HepG2 (cell line): ENCODE results near the gene EMC9. TPM values are rescaled to one million over a fixed set of nuclear protein-coding genes. Genes with fewer than 3 reads are reported as not detected.

Source experiments
- ATF7 ChIP-seq, 2 experiments: fragments of 450-650 bp in 1 of 2; sonication (generic) in 1 of 2; formaldehyde crosslinking in 1 of 2; IDR thresholded peaks; 2 replicates each; pipeline versions ENCODE4 v1.4.0 to v1.6.1; 2016 to 2020; ENCODE audit warnings: antibody characterized with exemption in 1 of 2, mild to moderate bottlenecking in 1 of 2, missing genetic modification reagents in 1 of 2
- JUND ChIP-seq: sonication (generic); formaldehyde crosslinking; IDR thresholded peaks from 2 replicates; pipeline ENCODE4 v1.8.0; 2022; ENCODE audit warnings: mild to moderate bottlenecking, missing genetic modification reagents
- KAT8 ChIP-seq: IDR thresholded peaks from 2 replicates; pipeline ENCODE4 v1.6.1; 2016; ENCODE audit warnings: missing genetic modification reagents, missing compliant biosample characterization
- KDM4B ChIP-seq: sonication (generic); formaldehyde crosslinking; IDR thresholded peaks from 2 replicates; pipeline ENCODE4 v1.4.0; 2020; ENCODE audit warnings: missing genetic modification reagents
- KIAA2018 ChIP-seq: sonication (generic); formaldehyde crosslinking; IDR thresholded peaks from 2 replicates; pipeline ENCODE4 v1.5.0; 2020; ENCODE audit warnings: mild to moderate bottlenecking, missing genetic modification reagents, borderline replicate concordance
- MZF1 ChIP-seq: sonication (generic); formaldehyde crosslinking; IDR thresholded peaks from 2 replicates; pipeline ENCODE4 v1.8.1; 2023; ENCODE audit warnings: mild to moderate bottlenecking, missing genetic modification reagents, borderline replicate concordance
- NFE2 ChIP-seq: sonication (generic); formaldehyde crosslinking; IDR thresholded peaks from 2 replicates; pipeline ENCODE4 v1.4.0; 2020; ENCODE audit warnings: missing genetic modification reagents
- RARG ChIP-seq: sonication (generic); formaldehyde crosslinking; IDR thresholded peaks from 2 replicates; pipeline ENCODE4 v1.4.0; 2020; ENCODE audit warnings: low read depth, mild to moderate bottlenecking, missing genetic modification reagents
- RBM22 ChIP-seq: fragments of 200-400 bp; formaldehyde crosslinking; optimal IDR thresholded peaks from 2 replicates; pipeline ENCODE3; 2017; ENCODE audit warnings: mild to moderate bottlenecking, low read length, moderate library complexity
- SKI ChIP-seq: fragments of 450-650 bp; IDR thresholded peaks from one replicate; pipeline ENCODE4 v1.6.1; 2018; ENCODE audit warnings: mild to moderate bottlenecking; ENCODE audit not compliant: partially characterized antibody
- ZNF260 ChIP-seq: sonication (generic); formaldehyde crosslinking; IDR thresholded peaks from 2 replicates; pipeline ENCODE4 v1.4.0; 2020; ENCODE audit warnings: missing genetic modification reagents, low read depth, mild to moderate bottlenecking, borderline replicate concordance
- ZNF280D ChIP-seq: sonication (generic); formaldehyde crosslinking; IDR thresholded peaks from 2 replicates; pipeline ENCODE4 v1.5.1; 2020; ENCODE audit warnings: mild to moderate bottlenecking, missing genetic modification reagents
- ZNF549 ChIP-seq: sonication (generic); formaldehyde crosslinking; IDR thresholded peaks from 2 replicates; pipeline ENCODE4 v1.5.0; 2020; ENCODE audit warnings: missing genetic modification reagents
- ZNF570 ChIP-seq: sonication (generic); formaldehyde crosslinking; IDR thresholded peaks from 2 replicates; pipeline ENCODE4 v1.4.0; 2020; ENCODE audit warnings: mild to moderate bottlenecking, missing genetic modification reagents, borderline replicate concordance
- ZNF737 ChIP-seq: sonication (generic); formaldehyde crosslinking; IDR thresholded peaks from 2 replicates; pipeline ENCODE4 v1.5.0; 2020; ENCODE audit warnings: missing genetic modification reagents, mild to moderate bottlenecking, borderline replicate concordance
- ZNF772 ChIP-seq: sonication (generic); formaldehyde crosslinking; IDR thresholded peaks from 2 replicates; pipeline ENCODE4 v1.5.0; 2020; ENCODE audit warnings: mild to moderate bottlenecking, missing genetic modification reagents
- polyA plus RNA-seq, 8 experiments: library from polyadenylated mRNA; depleted of rRNA in 3 of 8; stranded (reverse) in 7 of 8; unstranded in 1 of 8; fragments of >200 nt; fragmentation: Illumina TruSeq in 4 of 8; extraction: Trizol in 4 of 8; gene quantifications; 2 replicates each; pipeline versions ENCODE4 v1.2.1 to v1.2.3, GENCODE V29; 2011 to 2016; ENCODE audit warnings: low read depth in 4 of 8, missing spikeins in 1 of 8, mixed read lengths in 1 of 8; ENCODE audit not compliant: insufficient read depth in 1 of 8
- total RNA-seq, 5 experiments: library from RNA; depleted of rRNA; stranded (reverse); fragments of >200 nt; fragmentation: Illumina TruSeq; extraction: Trizol; gene quantifications; 2 replicates each; pipeline ENCODE4 v1.2.3, GENCODE V29; 2016; ENCODE audit warnings: low read depth in 1 of 5

Gene EMC9
- total and polyA plus RNA-seq, 2 of the 13 experiments (the other 11 are each of a cell fraction or from before 2014, with no cell fraction given), result 60.5 to 78.7 TPM

GRCh38 chr14:24145690-24146452, 4.5 kb upstream of the EMC9 start (continued):
- TF ChIP-seq ZNF280D (CRISPR knock-in tag) (no peak), ZNF772 (CRISPR knock-in tag) (0 out of 2 replicates have a peak, but pooled peaks have one; percentile 2), SKI (no peak), ZNF260 (CRISPR knock-in tag) (no peak), NFE2 (CRISPR knock-in tag) (no peak), KIAA2018 (CRISPR knock-in tag) (0 out of 2 replicates have a peak, but pooled peaks have one; percentile 29), ATF7 (IDR thresholded peaks at IDR 0.05) (no peak), ATF7 (CRISPR knock-in tag; IDR thresholded peaks at IDR 0.05) (no peak), ZNF570 (CRISPR knock-in tag) (0 out of 2 replicates have a peak, but pooled peaks have one; percentile 32), JUND (CRISPR knock-in tag) (no peak), KAT8 (CRISPR knock-in tag) (no peak), MZF1 (CRISPR knock-in tag) (0 out of 2 replicates have a peak, but pooled peaks have one; percentile 41), ZNF549 (CRISPR knock-in tag) (no peak), ZNF737 (CRISPR knock-in tag) (no peak), RARG (CRISPR knock-in tag) (0 out of 2 replicates have a peak, but pooled peaks have one; percentile 27), RBM22 (no peak), KDM4B (no peak)
